OCI-LY3 (cell line): ENCODE measurements around the gene P3H2.

Experiments
- CTCF ChIP-seq: fragments of 200-600, 300-600 bp; sonication (generic); IDR thresholded peaks from 2 replicates; pipeline ENCODE4 v1.5.1; 2014; ENCODE audit warnings: antibody characterized with exemption, low read length, low read depth
- EZH2phosphoT487 ChIP-seq: fragments of 200-600 bp; shearing (Covaris generic); IDR thresholded peaks from 2 replicates; pipeline ENCODE4 v1.6.1; 2018; ENCODE audit warnings: antibody characterized with exemption, mixed run types, low read depth

DNA sequence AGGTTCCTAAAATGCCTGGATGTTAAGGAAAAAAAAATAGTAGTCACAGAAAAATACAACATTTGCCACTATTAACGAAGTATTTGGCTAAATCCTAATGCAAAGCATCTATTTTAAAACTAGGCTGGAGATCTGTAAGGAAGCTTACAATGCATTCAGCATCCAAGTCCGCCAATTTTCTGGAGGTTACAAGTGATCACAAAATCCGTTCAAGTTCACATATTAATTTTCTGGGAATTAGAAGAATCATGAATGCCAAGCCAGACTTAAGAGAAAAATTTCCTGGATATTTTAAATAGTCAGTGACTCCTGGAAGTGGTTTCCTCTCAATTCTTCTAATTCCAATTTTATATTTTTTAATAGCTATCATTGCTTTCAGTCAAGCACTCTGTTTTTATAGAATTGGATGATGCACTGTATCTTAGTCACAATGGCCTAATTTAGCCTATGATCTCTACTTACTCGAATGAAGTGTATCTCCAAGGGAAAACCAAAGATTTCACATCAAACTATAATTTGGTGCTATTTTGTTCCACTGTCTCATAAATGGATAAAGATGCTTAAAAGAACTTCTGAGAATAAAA lies 60.4 kb downstream of the P3H2 start:
- TF ChIP-seq CTCF (no peak), EZH2phosphoT487 (no peak)
